WTC11 (cell line): ENCODE data around the gene TLK1. TPM values are rescaled to one million over a fixed set of nuclear protein-coding genes. Genes with fewer than 3 reads are reported as not detected.

Experiments used
- ATAC-seq: fragments of 200-7000 bp; cut with Tn5 transposase; 2 replicates; pipeline ENCODE4 v1.10.0; 2021; ENCODE audit warnings: mild to moderate bottlenecking, moderate library complexity
- CTCF ChIA-PET: fragments of 300-600 bp; sonication (Branson Sonifier 250); formaldehyde crosslinking; loops from one replicate; lab custom pipeline; 2021; ENCODE audit warnings: antibody characterized with exemption; lab: Charles Lee
- POLR2A ChIA-PET: fragments of 350-600 bp; sonication (Branson Sonifier 250); formaldehyde crosslinking; loops from one replicate; lab custom pipeline; 2021; ENCODE audit warnings: antibody characterized with exemption; lab: Charles Lee
- DNase-seq: peaks from one replicate; pipeline ENCODE4 v3.0.0; 2021; ENCODE audit warnings: low spot score
- H3K27ac Mint-ChIP-seq: 2 replicates; pipeline ENCODE4 v1.8.0; 2021; ENCODE audit warnings: mixed read lengths
- H3K27me3 Mint-ChIP-seq: 2 replicates; pipeline ENCODE4 v1.8.0; 2021; ENCODE audit warnings: low read depth, mild to moderate bottlenecking, moderate library complexity, mixed read lengths
- H3K36me3 Mint-ChIP-seq: 2 replicates; pipeline ENCODE4 v1.8.0; 2021; ENCODE audit warnings: mixed read lengths
- H3K4me1 Mint-ChIP-seq: 2 replicates; pipeline ENCODE4 v1.8.0; 2022; ENCODE audit warnings: mixed read lengths
- H3K4me3 Mint-ChIP-seq: 2 replicates; pipeline ENCODE4 v1.8.0; 2021; ENCODE audit warnings: mild to moderate bottlenecking, moderate library complexity, mixed read lengths
- H3K9me3 Mint-ChIP-seq: 2 replicates; pipeline ENCODE4 v1.8.0; 2021; ENCODE audit warnings: mixed read lengths
- ATF1 ChIP-seq: sonication (generic); formaldehyde crosslinking; IDR thresholded peaks from 2 replicates; pipeline ENCODE4 v1.8.1; 2023; ENCODE audit warnings: mild to moderate bottlenecking, moderate library complexity, missing genetic modification reagents
- FOXK1 ChIP-seq: sonication (generic); formaldehyde crosslinking; IDR thresholded peaks from 2 replicates; pipeline ENCODE4 v1.8.0; 2022; ENCODE audit warnings: mild to moderate bottlenecking, moderate library complexity, missing genetic modification reagents
- GTF2I ChIP-seq: fragments of 250-450 bp; sonication (Bioruptor Pico); conservative IDR thresholded peaks from 2 replicates; pipeline ENCODE4 v1.4.0; 2021; ENCODE audit warnings: mild to moderate bottlenecking
- HMGA2 ChIP-seq: fragments of 250-450 bp; sonication (Bioruptor Pico); IDR thresholded peaks from 2 replicates; pipeline ENCODE4 v1.4.0; 2021; ENCODE audit warnings: mild to moderate bottlenecking, moderate library complexity
- IRF2 ChIP-seq: sonication (generic); formaldehyde crosslinking; IDR thresholded peaks from 2 replicates; pipeline ENCODE4 v1.8.0; 2022; ENCODE audit warnings: low read depth, missing genetic modification reagents, borderline replicate concordance
- MXD4 ChIP-seq: fragments of 250-450 bp; sonication (Bioruptor Pico); IDR thresholded peaks from 2 replicates; pipeline ENCODE4 v1.8.0; 2021; ENCODE audit warnings: mild to moderate bottlenecking, moderate library complexity, borderline replicate concordance
- NFATC4 ChIP-seq: fragments of 250-450 bp; sonication (Bioruptor Pico); IDR thresholded peaks from 2 replicates; pipeline ENCODE4 v1.9.0; 2021; ENCODE audit warnings: mild to moderate bottlenecking
- NR3C1 ChIP-seq: sonication (generic); formaldehyde crosslinking; conservative IDR thresholded peaks from 2 replicates; pipeline ENCODE4 v1.8.1; 2023; ENCODE audit warnings: low read depth, mild to moderate bottlenecking, missing genetic modification reagents
- RORB ChIP-seq: fragments of 250-450 bp; sonication (Bioruptor Pico); IDR thresholded peaks from 2 replicates; pipeline ENCODE4 v1.9.0; 2021; ENCODE audit warnings: mild to moderate bottlenecking
- ZNF219 ChIP-seq: sonication (generic); formaldehyde crosslinking; IDR thresholded peaks from 2 replicates; pipeline ENCODE4 v1.8.0; 2023; ENCODE audit warnings: missing genetic modification reagents, mild to moderate bottlenecking, borderline replicate concordance
- total RNA-seq: library from RNA; stranded (reverse); gene quantifications from 3 replicates; pipeline ENCODE4 v1.2.3, GENCODE V29; 2021
- TF ChIP-seq, protein P1 (sequence below): sonication (generic); formaldehyde crosslinking; IDR thresholded peaks from 2 replicates; pipeline ENCODE4 v1.8.1; 2023; ENCODE audit warnings: mild to moderate bottlenecking, missing genetic modification reagents, borderline replicate concordance
- TF ChIP-seq, protein P2 (sequence below): sonication (generic); formaldehyde crosslinking; IDR thresholded peaks from 2 replicates; pipeline ENCODE4 v1.8.1; 2022; ENCODE audit warnings: low read depth, missing genetic modification reagents, borderline replicate concordance
- TF ChIP-seq, protein P3 (sequence below): fragments of 250-450 bp; sonication (Bioruptor Pico); conservative IDR thresholded peaks from 2 replicates; pipeline ENCODE4 v1.9.0; 2021; ENCODE audit warnings: mild to moderate bottlenecking
- TF ChIP-seq, protein P4 (sequence below): fragments of 250-450 bp; sonication (Bioruptor Pico); IDR thresholded peaks from 2 replicates; pipeline ENCODE4 v1.9.0; 2021; ENCODE audit warnings: mild to moderate bottlenecking
- TF ChIP-seq, protein P5 (sequence below): fragments of 250-450 bp; sonication (Bioruptor Pico); IDR thresholded peaks from 2 replicates; pipeline ENCODE4 v1.9.0; 2021; ENCODE audit warnings: mild to moderate bottlenecking, borderline replicate concordance
- TF ChIP-seq, protein P6 (sequence below): sonication (generic); formaldehyde crosslinking; conservative IDR thresholded peaks from 2 replicates; pipeline ENCODE4 v1.8.1; 2022; ENCODE audit warnings: mild to moderate bottlenecking, missing genetic modification reagents
- TF ChIP-seq, protein P7 (sequence below): sonication (generic); formaldehyde crosslinking; IDR thresholded peaks from 2 replicates; pipeline ENCODE4 v1.8.1; 2023; ENCODE audit warnings: mild to moderate bottlenecking, moderate library complexity, missing genetic modification reagents
- TF ChIP-seq, protein P8 (sequence below): sonication (generic); formaldehyde crosslinking; IDR thresholded peaks from 2 replicates; pipeline ENCODE4 v1.8.1; 2022; ENCODE audit warnings: mild to moderate bottlenecking, moderate library complexity, missing genetic modification reagents

Gene TLK1
- total RNA-seq, 1 experiment from 2014 or later, result 91.1 TPM

DNA sequence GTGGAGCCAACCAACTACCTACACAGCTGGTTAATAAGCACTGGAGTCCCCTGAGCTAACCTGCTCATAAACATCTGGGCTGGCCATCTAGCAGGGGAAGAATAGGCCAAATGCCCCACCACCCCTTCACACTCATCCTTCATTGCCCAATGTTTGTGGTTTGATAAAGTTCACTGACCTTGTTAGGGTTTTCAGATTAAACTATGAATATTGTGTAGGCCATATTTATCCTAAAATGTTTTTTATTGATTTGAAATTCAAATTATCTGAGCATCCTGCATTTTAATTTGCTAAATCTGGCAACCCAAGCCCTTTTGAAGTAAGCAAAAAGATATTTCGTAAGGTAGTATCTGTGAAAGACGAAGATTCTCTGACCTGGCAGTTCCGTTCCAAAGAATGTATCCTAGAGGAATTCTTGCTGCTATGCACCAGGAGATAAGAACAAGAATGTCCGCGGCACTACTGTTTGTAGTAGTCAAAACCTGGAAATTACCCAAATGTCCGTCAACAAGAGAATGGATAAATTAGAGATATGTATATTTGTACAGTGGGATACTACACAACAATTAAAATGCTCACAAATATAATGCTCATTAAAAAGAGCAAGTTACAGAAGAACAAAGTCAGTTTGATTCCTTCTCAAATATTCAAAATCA, 5.8 kb upstream of the TLK1 start (continued):
- TF ChIP-seq, protein P1, sequence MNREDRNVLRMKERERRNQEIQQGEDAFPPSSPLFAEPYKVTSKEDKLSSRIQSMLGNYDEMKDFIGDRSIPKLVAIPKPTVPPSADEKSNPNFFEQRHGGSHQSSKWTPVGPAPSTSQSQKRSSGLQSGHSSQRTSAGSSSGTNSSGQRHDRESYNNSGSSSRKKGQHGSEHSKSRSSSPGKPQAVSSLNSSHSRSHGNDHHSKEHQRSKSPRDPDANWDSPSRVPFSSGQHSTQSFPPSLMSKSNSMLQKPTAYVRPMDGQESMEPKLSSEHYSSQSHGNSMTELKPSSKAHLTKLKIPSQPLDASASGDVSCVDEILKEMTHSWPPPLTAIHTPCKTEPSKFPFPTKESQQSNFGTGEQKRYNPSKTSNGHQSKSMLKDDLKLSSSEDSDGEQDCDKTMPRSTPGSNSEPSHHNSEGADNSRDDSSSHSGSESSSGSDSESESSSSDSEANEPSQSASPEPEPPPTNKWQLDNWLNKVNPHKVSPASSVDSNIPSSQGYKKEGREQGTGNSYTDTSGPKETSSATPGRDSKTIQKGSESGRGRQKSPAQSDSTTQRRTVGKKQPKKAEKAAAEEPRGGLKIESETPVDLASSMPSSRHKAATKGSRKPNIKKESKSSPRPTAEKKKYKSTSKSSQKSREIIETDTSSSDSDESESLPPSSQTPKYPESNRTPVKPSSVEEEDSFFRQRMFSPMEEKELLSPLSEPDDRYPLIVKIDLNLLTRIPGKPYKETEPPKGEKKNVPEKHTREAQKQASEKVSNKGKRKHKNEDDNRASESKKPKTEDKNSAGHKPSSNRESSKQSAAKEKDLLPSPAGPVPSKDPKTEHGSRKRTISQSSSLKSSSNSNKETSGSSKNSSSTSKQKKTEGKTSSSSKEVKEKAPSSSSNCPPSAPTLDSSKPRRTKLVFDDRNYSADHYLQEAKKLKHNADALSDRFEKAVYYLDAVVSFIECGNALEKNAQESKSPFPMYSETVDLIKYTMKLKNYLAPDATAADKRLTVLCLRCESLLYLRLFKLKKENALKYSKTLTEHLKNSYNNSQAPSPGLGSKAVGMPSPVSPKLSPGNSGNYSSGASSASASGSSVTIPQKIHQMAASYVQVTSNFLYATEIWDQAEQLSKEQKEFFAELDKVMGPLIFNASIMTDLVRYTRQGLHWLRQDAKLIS (CRISPR knock-in tag), result no peak
- no peak for TF ChIP-seq HMGA2 (CRISPR knock-in tag)
- TF ChIP-seq, protein P2, sequence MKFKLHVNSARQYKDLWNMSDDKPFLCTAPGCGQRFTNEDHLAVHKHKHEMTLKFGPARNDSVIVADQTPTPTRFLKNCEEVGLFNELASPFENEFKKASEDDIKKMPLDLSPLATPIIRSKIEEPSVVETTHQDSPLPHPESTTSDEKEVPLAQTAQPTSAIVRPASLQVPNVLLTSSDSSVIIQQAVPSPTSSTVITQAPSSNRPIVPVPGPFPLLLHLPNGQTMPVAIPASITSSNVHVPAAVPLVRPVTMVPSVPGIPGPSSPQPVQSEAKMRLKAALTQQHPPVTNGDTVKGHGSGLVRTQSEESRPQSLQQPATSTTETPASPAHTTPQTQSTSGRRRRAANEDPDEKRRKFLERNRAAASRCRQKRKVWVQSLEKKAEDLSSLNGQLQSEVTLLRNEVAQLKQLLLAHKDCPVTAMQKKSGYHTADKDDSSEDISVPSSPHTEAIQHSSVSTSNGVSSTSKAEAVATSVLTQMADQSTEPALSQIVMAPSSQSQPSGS (CRISPR knock-in tag), result no peak
- no peak for TF ChIP-seq ATF1 (CRISPR knock-in tag)
- no peak for TF ChIP-seq FOXK1 (CRISPR knock-in tag)
- TF ChIP-seq, protein P3, sequence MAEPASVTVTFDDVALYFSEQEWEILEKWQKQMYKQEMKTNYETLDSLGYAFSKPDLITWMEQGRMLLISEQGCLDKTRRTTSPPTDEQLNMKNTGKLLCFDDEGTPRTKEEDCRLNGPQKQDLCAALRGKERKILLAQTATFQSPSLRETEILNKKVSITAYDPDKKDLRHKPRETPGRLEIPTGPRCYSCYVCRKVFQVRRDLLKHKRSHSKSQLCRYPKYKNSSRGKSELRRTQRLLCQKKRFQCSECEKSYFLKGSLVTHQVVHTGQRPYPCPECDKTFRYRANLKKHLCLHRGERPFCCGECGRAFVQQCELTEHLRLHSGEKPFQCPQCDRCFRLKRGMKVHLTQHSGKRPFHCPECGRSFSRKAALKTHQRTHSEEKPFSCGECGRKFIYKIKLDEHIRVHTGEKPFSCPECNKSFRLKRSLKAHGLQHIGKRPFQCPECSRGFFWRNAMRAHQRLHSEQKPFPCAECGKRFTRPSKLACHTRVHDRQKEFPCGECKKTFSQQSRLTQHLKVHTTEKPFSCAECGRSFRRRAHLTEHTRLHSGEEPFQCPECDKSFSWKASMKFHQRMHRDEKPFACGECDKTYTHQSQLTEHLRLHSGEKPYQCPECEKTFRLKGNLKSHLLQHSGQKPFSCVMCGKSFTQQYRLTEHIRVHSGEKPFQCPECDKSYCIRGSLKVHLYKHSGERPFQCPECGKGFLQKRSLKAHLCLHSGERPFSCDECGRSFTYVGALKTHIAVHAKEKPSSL (CRISPR knock-in tag), result no peak
- TF ChIP-seq NFATC4 (CRISPR knock-in tag), result no peak
- TF ChIP-seq MXD4 (CRISPR knock-in tag), result no peak
- TF ChIP-seq GTF2I (CRISPR knock-in tag), result no peak
- TF ChIP-seq, protein P4, sequence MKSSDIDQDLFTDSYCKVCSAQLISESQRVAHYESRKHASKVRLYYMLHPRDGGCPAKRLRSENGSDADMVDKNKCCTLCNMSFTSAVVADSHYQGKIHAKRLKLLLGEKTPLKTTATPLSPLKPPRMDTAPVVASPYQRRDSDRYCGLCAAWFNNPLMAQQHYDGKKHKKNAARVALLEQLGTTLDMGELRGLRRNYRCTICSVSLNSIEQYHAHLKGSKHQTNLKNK (CRISPR knock-in tag), result no peak

DNA sequence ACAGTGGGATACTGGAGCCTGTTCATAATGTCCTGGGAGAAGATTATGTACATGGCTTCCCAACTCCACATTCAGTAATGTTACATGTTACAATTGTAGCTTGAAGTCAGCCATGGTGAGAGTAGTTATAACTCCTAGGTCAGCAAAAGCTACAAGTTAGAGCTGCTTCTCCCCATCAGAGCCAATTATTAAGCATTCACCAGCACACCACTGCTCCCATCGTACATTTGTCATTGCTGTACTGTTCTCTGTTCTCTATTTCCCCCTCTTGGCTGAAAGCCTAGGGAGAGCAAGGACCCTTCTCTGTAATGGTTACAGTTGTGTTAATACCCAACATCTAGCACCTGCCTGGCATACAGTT, 5.3 kb upstream of the TLK1 start:
- CTCF ChIA-PET, result no interaction called here
- ATAC-seq (no peak), DNase-seq (no peak)
- no peaks in the 10 kb centered on the region for H3K9me3 Mint-ChIP-seq
- POLR2A ChIA-PET, result no interaction called here
- no peak overlapping the region for H3K4me3 Mint-ChIP-seq
- TF ChIP-seq NFATC4 (CRISPR knock-in tag) (no peak), ZNF219 (CRISPR knock-in tag) (no peak), RORB (CRISPR knock-in tag) (no peak), NR3C1 (CRISPR knock-in tag) (no peak), IRF2 (no peak)
- TF ChIP-seq, protein P5, sequence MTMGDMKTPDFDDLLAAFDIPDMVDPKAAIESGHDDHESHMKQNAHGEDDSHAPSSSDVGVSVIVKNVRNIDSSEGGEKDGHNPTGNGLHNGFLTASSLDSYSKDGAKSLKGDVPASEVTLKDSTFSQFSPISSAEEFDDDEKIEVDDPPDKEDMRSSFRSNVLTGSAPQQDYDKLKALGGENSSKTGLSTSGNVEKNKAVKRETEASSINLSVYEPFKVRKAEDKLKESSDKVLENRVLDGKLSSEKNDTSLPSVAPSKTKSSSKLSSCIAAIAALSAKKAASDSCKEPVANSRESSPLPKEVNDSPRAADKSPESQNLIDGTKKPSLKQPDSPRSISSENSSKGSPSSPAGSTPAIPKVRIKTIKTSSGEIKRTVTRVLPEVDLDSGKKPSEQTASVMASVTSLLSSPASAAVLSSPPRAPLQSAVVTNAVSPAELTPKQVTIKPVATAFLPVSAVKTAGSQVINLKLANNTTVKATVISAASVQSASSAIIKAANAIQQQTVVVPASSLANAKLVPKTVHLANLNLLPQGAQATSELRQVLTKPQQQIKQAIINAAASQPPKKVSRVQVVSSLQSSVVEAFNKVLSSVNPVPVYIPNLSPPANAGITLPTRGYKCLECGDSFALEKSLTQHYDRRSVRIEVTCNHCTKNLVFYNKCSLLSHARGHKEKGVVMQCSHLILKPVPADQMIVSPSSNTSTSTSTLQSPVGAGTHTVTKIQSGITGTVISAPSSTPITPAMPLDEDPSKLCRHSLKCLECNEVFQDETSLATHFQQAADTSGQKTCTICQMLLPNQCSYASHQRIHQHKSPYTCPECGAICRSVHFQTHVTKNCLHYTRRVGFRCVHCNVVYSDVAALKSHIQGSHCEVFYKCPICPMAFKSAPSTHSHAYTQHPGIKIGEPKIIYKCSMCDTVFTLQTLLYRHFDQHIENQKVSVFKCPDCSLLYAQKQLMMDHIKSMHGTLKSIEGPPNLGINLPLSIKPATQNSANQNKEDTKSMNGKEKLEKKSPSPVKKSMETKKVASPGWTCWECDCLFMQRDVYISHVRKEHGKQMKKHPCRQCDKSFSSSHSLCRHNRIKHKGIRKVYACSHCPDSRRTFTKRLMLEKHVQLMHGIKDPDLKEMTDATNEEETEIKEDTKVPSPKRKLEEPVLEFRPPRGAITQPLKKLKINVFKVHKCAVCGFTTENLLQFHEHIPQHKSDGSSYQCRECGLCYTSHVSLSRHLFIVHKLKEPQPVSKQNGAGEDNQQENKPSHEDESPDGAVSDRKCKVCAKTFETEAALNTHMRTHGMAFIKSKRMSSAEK, result no peak
- TF ChIP-seq, protein P6, sequence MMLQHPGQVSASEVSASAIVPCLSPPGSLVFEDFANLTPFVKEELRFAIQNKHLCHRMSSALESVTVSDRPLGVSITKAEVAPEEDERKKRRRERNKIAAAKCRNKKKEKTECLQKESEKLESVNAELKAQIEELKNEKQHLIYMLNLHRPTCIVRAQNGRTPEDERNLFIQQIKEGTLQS (CRISPR knock-in tag), result no peak
- TF ChIP-seq, protein P7, sequence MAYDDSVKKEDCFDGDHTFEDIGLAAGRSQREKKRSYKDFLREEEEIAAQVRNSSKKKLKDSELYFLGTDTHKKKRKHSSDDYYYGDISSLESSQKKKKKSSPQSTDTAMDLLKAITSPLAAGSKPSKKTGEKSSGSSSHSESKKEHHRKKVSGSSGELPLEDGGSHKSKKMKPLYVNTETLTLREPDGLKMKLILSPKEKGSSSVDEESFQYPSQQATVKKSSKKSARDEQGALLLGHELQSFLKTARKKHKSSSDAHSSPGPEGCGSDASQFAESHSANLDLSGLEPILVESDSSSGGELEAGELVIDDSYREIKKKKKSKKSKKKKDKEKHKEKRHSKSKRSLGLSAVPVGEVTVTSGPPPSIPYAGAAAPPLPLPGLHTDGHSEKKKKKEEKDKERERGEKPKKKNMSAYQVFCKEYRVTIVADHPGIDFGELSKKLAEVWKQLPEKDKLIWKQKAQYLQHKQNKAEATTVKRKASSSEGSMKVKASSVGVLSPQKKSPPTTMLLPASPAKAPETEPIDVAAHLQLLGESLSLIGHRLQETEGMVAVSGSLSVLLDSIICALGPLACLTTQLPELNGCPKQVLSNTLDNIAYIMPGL (CRISPR knock-in tag), result no peak
- TF ChIP-seq, protein P8, sequence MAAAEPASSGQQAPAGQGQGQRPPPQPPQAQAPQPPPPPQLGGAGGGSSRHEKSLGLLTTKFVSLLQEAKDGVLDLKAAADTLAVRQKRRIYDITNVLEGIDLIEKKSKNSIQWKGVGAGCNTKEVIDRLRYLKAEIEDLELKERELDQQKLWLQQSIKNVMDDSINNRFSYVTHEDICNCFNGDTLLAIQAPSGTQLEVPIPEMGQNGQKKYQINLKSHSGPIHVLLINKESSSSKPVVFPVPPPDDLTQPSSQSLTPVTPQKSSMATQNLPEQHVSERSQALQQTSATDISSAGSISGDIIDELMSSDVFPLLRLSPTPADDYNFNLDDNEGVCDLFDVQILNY (CRISPR knock-in tag), result no peak
- no peaks in the 10 kb centered on the region for H3K27me3 Mint-ChIP-seq
- no peak overlapping the region for H3K27ac Mint-ChIP-seq
- H3K4me1 Mint-ChIP-seq, result peaks cover 27% of the 10 kb centered on the region
- H3K36me3 Mint-ChIP-seq, result no peaks in the 10 kb centered on the region
